Body of pancreas (tissue), 4 donors: ENCODE measurements around the gene ADPRHL1.

Source experiments
- POLR2A ChIP-seq, 3 donors: fragments of 450-650 bp; IDR thresholded peaks; one replicate each; pipeline ENCODE4 v1.6.1; 2016; ENCODE audit warnings: antibody characterized with exemption in 3 of 3, mild to moderate bottlenecking in 2 of 3
- TF ChIP-seq, protein P1 (sequence below), 7 experiments: fragments of 450-650 bp in 4 of 7; fragments of 200-600 bp in 3 of 7; sonication (generic) in 3 of 7; IDR thresholded peaks; one replicate each; pipeline ENCODE4 v1.5.1; 2016 to 2019; ENCODE audit warnings: antibody characterized with exemption in 7 of 7

DNA sequence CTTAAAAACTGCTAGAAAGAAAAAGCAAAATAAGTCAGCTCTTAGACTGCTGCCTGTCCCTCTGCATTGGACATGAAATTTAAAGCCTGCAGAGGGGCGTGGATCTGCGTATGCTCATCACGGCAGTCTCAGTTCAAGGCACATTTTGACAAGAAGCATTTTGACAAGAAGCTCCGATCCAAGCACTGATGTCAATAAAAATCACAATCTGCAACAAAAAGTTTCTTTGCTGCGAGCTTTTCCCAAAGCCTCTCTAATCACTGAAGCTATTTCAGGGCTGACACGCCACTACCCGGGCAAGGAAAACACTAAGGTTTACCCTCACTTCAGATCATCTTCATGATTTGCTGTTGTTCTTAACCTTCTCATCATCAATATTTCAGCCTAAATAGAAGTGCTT, 29.8 kb upstream of the ADPRHL1 start:
- TF ChIP-seq, protein P1, sequence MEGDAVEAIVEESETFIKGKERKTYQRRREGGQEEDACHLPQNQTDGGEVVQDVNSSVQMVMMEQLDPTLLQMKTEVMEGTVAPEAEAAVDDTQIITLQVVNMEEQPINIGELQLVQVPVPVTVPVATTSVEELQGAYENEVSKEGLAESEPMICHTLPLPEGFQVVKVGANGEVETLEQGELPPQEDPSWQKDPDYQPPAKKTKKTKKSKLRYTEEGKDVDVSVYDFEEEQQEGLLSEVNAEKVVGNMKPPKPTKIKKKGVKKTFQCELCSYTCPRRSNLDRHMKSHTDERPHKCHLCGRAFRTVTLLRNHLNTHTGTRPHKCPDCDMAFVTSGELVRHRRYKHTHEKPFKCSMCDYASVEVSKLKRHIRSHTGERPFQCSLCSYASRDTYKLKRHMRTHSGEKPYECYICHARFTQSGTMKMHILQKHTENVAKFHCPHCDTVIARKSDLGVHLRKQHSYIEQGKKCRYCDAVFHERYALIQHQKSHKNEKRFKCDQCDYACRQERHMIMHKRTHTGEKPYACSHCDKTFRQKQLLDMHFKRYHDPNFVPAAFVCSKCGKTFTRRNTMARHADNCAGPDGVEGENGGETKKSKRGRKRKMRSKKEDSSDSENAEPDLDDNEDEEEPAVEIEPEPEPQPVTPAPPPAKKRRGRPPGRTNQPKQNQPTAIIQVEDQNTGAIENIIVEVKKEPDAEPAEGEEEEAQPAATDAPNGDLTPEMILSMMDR (IDR thresholded peaks at IDR 0.05), result no peak
- no peak for TF ChIP-seq POLR2A (IDR thresholded peaks at IDR 0.05)
